RPMI8226 (cell line): ENCODE results near the gene HOXB9.

Experiments used
- DNase-seq: peaks from one replicate; pipeline ENCODE4 v3.0.0-alpha.2; 2015

HOXB9 gene

GRCh38 chr17:48582750-48583069 lies 43.4 kb downstream of the HOXB9 start:
- DNase-seq, result no peak

DNA sequence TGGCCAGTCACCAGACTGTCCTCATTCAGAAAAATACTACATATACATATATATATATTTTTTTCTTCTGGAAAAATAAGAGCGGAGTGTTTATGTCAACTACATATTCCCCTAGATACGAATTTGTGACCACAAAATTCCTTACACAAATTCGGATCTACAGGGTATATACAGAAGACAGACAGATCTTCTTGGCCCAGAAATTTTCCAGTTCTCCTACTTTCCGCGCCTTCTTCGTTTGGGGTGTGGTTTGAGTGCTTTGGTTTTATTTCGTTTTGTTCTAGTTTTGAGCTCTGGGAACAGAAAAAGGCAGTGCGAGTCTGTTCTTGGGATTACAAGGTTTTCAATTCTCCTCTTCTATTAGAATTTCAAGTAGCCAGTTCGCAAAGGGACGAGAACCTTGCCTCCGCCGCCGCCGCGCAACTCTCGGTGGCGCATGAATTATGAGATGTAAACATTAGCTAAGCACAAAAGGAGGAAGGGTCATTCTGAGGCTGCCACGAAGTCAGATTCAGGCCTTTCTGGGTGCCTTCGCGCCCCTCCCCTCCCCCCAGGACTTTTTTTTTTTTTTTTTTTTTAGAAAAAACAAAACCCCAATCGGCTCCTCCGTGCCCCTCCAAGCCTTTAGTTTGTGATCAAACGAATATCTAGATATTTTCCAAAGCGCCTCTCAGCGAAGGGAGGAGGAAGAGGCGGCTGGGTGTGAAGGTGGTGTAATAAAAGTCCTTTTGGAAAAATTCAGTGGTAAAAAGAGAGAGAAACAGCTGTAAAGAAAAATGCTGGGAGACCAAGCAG lies 46.2 kb downstream of the HOXB9 start:
- no peak for DNase-seq

- DNase-seq, result no peak
Measured at GRCh38 chr17:48579471-48579759, 46.7 kb downstream of the HOXB9 start.

- peak; percentile 32 for DNase-seq
Measured at GRCh38 chr17:48578616-48579470, 47.3 kb downstream of the HOXB9 start.

GRCh38 chr17:48577946-48578615 lies 48.1 kb downstream of the HOXB9 start, which contains the start of gene HOXB4:
Gene HOXB4, minus strand, starts transcription at chr17:48578350. Its CDS starts 31 bp downstream, at chr17:48578319.
- peak; percentile 69 for DNase-seq

DNA sequence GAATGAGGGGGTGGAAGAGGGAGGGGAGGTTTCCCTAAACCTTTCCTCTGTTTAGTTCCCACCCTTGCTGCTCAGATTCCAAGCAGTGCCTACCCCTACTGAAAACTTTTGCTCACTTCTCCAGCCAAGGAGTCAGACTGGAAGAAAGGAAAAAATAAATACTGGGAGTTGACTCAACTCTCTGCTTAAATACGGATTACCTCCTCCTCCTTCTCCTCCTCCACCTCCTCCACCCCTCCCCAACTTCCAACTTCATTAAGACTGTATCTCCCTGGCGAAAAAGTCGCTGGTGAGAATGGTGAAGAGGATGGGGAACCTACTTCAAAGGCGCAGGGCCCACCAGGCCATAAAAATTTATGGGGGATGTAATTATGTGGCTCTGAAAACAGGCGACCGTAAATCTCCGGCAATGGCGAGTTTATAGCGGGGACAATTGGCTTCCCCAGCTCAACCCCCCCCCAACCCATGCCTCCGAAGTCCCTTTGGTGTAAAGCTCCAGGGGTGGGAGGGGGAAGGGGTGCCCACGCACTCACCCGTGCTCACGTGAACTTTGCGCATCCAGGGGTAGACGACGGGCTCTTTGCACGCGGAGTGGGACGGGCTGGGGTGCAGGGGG lies 48.7 kb downstream of the HOXB9 start:
- no peak for DNase-seq

DNA sequence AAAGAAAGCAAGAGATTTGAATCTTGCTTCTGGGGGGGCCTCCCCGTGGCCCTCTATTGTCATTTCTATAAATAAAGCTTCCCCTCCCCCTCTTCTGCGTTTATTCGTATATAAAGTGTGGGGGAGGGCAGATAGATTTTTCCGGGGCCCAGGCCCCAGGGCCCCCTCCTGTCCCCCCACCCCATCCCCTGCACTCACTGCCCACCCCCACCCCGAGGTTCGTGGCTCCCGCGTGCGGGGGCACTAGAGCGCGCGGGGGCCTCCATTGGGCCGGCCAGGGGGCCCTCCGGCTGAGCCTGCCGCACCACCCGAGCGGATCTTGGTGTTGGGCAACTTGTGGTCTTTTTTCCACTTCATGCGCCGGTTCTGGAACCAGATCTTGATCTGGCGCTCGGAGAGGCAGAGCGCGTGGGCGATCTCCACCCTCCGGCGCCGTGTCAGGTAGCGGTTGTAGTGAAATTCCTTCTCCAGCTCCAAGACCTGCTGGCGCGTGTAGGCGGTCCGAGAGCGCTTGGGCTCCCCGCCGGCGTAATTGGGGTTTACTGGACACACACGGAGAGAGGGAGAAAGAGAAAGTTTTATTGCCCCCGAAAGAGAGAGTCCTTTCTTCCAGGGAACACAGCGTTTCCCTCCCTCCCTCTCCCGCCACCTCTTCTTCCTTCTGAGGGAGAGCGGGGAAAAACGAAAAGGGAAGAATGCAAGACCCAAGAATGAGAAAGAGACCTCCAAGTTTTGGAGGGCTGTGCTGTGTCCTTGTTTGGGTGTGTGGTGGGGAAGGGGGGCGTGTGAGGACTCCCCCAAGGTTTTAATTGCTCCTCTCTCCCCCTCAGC lies 49.5 kb downstream of the HOXB9 start:
- no peak for DNase-seq

- DNase-seq, result no peak
Measured at GRCh38 chr17:48575673-48576478, 50.3 kb downstream of the HOXB9 start.

- DNase-seq, result no peak
Measured at GRCh38 chr17:48575066-48575582, 51.0 kb downstream of the HOXB9 start.

- no peak for DNase-seq
Measured at GRCh38 chr17:48574505-48575065, 51.6 kb downstream of the HOXB9 start.

DNA sequence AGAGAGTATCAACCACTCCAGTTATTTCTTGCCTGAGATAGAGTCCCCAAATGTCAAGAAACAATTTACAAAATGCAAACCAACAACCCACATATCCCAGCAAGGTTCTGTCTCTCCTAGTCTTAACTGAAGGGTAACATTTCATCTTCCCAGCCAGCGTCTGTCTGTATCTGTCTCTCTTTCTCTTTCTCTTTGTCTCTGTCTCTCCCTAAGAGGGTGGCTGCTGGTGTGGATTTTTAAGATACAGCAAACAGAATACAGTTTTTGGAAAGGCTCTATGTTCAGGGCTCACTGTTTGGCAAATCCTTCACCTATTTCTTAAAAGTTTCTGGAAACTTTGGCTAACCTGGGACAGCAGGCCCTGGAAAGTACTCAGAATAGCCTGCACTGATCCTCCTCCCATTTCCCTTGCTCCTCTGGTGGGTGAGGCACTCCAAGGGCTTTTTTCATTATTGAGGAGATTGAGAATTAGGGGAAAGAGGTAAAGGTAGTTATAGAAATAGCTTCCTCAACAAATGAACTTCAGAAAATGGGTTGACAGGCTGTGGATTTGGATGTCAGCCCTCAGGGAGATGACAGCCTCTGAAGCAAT lies 54.2 kb downstream of the HOXB9 start:
- DNase-seq, result no peak
